ENCODE results near the gene MYL4.
"Not testable (repeated sequence)": the region's sequence is repeated elsewhere in the genome, so short reads cannot be mapped to it uniquely, and the experiment has no call there.

MYL4 gene

DNA sequence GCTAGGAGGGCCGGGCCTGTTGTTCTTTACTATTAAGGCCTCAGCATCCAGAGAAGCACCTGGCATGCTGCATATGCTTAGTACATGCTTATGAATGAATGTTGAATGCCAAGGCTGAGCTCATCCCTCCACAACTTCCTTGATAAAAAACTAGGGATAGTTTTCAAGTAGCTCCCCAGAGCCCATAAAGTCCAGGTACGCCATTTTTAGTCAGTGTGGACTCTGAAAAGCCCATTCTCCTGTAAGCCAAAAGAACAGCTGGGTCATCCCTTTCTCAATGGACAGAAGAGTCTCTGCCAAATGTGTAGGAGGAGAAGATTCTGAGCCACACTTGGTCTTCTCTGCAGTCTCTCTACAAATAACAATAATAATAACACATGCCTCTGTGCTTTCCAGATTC, 35.5 kb downstream of the MYL4 start:
- DNase-seq = no peak

DNA sequence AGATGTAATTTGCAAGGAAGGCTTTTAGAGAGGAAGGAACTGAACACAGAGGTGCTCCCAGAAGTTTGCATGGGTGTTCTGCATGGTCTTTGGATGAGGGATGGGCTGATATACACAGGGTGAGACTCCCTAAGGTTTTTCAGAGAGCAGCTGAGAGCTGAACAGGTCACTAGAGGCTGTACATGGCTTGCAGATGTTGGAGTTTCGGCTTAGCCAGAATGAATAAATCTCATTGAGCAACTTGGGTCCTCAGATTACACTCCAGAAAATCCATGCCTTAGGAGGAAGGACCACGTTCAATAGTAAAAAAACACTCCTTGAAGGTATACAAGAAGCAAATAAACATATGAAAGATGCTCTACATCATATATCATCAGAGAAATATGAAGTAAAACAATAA, 37.0 kb downstream of the MYL4 start:
- DNase-seq = no peak

DNA sequence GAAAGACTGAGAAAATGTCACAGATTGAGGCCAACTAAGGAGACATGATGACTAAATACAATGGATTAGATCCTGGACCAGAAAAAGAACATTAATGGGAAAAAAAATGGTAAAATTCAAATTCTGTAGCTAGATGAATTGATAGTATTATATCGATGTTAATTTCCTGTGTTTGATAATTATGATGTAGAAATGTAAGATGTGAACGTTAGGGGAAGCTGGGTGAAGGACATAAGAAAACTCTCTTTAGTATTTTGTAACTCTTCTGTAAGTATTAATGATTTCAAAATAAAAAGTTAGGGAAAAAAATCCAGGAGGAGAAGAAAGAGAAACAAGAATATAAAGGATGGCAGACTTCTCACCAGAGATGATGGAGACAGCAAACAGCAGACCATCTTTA, 41.7 kb downstream of the MYL4 start:
- no peak for DNase-seq

DNA sequence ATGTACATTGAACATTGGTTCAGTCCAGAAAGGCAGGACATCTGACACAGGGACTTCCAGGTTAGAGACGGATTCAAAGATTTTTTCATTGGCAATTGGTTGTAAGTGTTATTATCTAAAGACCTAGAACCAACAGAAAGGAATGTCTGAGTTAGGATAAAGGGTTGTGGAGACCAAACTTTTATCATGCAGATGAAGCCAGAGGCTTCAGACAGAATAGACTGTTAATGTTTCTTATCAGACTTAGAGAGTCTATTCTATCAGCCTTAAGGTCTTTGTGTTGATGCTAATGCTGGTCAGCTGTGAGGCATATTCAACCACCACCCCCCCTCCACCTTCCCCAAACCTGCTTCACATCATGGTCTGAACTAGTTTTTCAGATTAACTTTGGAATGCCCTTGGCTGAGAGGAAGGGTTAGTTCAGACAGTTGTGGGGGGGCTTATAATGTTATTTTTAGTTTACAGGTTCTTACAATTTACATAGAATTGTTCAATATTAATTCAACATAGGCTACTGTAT, 42.3 kb downstream of the MYL4 start:
- DNase-seq = no peak

DNA sequence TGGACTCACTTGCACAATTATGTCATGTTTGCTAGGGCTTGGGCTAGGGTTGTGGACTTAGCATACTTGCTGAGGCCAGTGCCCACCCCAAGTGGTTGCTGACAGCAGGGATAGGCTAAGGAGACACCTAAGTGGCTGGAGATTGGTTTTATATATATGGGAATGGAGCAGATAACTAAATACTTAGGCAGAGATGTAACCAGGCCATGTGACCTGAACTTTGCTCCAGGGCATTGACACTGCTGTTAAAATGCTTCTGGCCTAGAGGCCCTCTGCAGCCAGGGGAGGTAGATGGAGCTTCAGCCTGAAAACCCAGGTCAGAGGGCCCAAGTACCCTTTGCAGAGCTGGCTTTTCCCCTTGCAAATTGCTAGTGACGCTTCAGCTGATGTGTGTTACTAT, 43.1 kb downstream of the MYL4 start:
- peak; percentile 71 for DNase-seq

DNA sequence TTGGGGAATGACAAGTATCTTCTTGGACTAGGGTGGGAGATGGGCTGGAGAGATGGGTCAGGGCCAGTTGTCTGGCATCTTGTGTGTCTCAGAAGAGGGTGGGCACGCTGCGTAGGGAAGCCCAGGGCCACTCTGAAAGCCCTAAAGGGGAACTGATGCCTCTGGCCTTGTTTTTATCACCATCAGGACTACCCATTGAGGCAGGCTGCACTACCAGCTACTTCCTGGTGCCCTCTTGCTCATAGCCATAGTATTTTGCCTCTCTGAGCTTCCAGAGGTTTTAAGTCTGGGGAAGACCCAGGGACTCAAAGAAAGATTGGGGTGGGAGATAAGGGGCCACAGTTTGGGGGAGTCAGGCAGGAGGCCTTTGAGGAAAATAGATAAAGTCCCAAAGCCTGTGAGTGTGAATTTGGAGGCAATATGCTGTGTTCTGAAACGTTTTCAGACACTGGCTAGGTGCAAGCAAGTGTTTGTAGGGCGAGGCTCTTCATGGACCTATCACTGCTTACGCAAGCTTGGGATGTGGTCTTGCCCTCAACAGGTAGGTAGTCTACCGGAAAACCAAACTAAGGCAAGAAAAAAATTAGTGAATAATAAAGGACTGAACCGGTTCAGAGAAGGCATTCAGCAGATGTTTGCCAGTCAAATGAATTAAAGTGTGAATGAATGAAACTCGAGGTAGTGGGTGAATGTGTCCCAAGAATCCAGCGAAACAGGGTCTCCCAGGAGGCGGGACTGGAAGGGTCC, 43.8 kb downstream of the MYL4 start:
- no peak for DNase-seq

DNA sequence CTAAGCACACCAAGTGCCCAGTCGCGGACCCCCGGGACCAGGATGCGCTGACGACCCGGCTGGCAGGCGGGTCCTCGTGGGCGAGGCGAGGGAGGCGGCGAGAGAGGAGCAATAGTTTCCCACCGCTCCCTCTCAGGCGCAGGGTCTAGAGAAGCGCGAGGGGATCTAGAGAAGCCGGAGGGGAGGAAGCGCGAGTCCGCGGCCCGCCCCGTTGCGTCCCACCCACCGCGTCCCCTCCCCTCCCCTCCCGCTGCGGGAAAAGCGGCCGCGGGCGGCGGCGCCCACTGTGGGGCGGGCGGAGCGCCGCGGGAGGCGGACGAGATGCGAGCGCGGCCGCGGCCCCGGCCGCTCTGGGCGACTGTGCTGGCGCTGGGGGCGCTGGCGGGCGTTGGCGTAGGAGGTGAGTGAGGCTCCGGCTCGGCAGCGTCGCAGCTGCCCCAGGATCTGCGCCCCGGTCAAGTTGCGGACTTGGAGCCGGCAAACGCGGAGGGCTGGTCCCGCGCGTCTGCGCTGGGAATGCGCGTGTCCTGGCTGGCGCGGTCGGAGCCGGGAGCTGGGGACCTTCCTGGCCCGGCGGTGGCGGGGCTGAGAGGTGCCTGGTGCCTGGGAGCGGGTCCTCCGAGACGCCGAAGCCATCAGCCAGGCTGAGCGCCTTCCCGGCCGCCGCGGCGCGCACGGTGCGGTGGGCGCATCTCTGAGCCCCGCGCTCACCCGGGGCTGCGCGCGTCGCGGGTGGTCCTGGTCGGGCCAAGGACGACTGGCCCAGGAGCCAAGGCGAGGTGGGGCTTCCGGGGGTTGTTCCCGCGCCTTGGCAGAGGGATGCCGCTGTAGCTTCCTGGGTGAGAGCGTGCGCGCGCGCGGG, 44.6 kb downstream of the MYL4 start, which contains the start of gene ITGB3:
Gene ITGB3, plus strand, starts transcription at position 287 of the 862 bp plus-strand sequence. Its CDS starts 35 bp downstream, at position 322.
- peak; percentile 72 for DNase-seq

DNA sequence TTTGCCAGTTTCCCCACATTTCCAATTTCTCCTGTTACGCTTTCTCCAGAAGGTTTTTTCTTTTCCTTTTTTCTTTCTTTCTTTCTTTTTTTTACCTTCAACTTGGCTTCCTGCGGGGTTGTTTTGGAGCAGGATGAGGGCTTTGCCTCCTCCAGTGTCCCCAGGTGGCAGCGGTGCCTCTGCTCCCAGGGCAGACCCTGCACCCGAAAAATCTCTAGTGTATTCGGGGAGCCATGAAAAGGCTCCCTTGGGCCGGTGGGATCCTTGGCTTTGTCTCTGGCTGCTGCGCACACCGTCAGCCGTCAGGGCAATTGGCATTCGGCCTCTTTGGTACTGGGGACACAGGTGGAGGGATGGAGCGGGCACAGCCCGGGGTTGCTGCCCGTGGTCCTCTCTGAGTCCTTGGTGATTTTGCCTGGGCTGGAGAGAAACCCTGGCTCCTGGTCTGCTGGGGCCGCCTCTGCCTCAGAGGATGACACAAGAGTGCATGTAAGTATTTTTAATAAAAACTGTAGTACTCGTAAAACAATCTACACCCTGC, 45.3 kb downstream of the MYL4 start:
- no peak for DNase-seq

DNA sequence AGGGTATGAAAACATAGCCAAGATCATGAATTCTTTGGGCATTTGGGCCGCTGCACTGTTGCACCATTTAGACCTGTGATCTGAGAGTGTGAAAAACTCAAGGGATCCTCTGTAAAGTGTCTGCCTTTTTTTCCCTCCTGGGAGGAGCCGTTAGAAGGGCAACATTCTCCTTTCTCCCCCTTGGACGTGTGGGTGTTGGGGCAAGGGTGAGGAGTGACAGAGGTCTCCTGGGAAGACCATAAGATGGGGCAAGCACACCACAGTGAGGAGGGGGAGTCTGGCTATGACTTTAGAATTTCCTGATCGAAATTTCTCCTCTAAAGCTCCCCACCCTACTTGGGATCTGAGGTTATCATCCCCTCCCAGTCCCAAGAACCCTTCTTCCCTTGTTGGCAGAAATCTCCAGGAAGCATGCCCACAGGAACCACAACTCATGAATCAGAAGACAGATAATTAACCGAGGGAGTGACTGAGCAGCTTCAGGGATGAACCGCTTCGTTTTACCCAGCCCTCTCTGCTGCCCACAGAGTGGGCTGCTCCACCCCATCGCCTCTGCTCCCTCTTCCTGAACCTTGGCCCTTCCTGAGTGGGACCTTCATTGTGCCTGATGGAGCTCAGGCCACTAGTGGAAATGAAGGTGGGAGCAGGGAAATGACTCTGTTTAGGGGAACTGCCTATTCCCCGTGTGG, 48.6 kb downstream of the MYL4 start:
- peak; percentile 95 for DNase-seq

DNA sequence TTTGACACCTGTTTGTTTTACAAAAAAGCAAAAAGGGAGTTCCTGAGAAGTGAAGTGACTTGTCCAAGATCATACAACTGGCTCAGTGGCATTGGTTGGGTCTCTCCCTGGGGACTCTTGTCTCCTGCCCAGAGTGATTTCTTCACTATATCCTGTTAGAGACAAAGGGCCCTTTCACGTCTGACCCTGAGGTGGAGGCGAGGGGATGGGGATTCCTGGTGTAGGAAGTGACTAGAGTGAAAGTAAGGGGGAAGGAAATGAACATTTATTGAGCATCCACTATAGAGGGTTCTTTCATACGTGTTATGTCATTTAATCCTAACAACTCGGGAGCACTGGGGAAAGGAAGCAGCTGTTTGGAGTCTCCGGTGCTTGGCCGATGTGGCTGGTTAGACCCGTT, 53.4 kb downstream of the MYL4 start:
- DNase-seq = no peak

DNA sequence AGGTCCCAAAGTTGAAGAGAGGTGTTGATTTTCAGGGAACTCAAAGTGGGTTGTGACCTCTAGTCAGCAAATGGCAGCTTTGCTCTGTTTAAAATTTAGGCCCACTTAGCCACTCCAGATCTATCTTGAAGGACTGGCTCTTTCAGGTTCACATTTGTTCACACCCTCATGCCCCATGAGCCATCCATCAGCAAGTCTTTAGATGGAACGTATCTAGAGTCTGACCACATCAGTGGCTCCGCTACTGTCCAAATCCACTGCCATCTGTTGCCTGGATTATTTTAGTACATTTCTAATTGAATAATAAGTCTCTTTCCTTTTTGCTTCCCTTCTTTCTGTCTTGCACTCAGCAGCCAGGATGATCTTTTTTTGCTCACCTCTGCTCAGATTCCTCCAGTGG, 55.0 kb downstream of the MYL4 start:
- DNase-seq = no peak

DNA sequence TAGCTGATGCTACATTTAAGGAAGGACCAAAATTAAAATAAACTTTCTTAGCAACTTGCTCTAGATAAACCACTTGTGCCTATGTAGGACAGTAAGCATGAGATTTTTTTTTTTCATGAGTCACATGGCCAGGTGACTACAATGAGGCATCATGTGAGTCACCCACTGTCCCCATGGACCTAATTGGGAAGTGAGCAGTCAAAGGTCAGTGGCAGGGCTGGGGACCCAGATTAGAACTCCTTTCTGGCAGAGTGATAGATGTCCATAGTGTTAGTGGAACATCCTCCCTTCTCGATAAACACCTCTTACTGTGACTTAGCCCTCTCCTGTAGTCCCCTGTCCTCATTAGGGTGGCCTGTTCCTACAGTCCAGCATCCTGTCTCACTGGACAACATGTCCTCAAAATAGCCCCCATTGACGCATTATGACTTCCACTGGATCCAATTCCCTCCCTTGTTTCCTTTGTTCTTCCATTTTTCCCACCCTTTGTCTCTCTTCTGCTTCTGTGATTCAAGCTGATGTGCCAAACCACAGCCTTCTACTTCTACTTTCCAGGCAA, 56.9 kb downstream of the MYL4 start:
- no peak for DNase-seq

DNA sequence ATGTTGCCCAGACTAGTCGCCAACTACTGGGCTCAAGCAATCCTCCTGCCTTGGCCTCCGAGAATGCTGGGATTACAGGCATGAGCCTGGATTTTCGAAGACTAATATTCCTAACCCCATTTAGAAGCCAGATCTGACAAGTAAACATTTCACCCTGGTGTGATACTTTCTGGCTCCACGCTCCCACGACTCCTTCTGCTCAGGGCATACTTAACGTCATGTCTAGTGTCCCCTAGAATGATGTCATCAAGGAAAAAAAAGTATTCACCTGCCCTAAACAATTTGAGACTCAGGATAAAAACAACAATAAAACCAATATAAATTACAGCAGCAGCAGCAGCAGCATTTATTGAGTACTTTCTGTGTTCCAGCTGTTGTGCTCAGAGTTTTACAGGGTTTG, 57.6 kb downstream of the MYL4 start:
- DNase-seq = no peak

DNA sequence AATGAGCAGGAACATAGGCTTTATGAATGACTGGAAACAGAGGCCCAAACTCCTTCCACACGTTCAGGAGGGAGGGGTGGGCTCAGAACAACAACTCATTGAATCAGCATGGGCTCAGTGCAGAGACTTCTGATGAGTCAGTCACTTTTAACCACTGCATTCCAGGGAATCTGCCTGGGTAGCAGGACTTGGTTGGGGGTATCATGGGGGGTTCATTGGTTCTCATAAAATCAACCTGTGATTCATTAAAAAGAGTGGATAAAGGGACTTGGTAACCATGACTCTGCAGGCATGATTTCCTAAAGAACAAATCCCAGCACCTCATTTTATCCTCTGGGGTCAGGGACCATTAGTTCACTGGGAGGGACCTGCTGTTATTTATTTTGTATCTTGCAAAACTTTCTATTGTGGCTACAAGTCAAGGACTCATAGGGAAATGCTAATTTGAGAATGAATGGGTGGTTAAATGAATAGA, 58.2 kb downstream of the MYL4 start:
- DNase-seq = peak; percentile 70

DNA sequence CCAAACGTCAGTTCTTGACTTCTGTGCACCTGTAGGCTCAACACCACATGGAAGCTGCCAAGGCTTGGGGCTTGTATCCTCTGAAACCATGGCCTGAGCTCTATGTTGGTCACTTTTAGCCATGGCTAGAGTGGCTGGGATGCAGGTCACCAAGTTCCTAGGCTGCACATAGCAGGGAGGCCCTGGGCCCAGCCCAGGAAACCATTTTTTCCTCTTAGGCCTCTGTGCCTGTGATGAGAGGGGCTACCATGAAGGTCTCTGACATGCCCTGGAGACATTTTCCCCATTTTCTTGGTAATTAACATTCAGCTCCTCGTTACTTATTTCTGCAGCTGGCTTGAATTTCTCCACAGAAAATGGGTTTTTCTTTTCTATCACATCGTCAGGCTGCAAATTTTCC, 59.8 kb downstream of the MYL4 start:
- DNase-seq = not testable (repeated sequence)

DNA sequence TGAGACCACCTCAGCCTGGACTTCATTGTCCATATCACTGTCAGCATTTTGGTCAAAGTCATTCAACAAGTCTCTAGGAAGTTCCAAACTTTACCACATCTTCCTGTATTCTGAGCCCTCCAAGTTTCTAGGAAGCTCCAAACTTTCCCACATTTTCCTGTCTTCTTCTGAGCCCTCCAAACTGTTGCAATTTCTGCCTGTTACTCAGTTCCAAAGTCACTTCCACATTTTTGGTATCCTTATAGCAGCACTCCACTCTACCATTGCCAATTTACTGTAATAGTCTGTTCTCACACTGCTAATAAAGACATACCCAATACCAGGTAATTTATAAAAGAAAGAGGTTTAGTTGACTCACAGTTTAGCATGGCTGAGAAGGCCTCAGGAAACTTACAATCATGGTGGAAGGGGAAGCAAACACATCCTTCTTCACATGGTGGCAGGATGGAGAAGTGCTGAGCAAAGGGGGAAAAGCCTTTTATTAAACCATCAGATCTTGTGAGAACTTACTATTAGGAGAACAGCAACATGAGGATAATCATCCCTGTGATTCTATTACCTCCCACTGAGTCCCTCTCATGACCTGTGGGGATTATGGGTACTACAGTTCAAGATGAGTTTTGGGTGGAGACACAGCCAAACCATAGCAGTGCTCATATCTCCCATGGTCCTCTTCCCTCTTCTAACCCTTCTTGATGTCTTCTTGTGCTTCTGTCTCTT, 60.6 kb downstream of the MYL4 start:
- DNase-seq = not testable (repeated sequence)

DNA sequence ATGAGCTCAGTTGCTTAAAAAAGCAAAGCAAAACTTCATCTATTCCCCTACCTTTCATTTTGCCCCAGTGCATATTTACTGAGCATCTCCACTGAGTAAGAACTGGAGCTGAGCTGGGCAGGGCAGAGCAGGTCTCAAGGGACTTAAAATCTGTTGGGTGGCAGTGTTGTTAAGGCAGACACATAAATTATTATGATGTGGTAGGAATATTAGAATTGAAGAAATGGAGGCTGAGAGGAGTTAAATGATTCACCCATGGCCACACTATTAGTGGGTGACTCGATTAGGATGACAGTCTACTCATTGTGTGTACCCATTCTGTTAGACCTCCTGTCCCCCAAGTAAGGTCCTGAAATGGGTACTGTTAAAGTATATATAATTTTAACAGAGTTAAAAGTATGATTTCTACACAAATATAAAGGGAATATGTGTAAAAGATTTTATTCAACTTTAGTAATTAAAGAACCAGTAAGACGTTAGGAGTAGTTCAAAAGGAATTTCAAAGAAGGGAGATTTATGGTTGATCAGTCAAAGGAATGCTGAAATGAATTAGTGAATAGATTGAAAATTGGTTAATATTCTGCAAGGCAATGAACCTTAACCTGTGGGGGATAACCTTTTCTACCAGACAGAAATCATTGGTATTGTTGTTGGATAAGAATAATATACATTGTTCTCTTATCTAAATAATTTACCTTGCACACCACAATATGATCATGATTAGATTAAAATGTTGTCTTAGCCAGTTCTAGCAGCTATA, 62.0 kb downstream of the MYL4 start:
- DNase-seq = no peak

DNA sequence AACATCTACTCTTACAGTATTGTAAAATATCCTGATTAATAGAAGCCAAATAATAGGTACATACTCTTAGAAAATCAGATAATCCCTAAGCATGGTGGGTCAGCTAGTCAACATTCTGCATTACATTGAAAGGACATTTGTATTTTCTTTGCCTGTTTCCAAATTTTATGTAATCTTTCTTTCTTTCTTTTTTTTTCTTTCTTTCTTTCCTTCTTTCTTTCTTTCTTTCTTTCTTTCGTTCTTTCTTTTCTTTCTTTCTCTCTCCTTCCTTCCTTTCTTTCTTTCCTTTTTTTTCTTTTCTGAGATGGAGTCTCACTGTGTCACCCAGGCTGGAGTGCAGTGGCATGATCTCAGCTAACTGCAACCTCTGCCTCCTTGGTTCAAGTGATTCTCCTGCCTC, 63.3 kb downstream of the MYL4 start:
- no peak for DNase-seq

DNA sequence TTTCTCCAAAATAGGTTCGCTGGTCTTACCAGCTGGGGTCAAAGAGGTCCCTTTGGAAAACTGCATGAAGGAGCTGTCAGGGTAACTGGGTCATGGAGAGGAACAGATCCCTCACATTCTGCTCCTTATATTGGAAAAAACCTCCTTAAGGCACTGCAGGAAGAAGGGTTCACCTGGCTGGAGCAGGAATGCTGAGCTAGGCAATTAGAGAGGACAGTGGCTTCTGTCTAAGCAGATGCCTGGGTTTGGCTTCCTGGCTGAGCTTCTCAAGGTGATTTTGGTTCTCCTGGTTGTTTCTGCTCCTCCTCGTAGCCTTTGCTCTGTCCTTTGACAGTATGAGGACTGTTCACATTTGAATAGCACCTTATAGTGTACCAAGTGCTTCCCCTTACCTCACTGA, 64.1 kb downstream of the MYL4 start:
- DNase-seq = no peak

Measured in NCI-H226 (cell line).